Measurements from ENCODE around the gene VILL.

Gene VILL

GRCh38 chr3:38006031-38006430 lies 15.4 kb downstream of the VILL start:
- no peak for DNase-seq (ENCODE audit: low spot score)
- in situ Hi-C loops (cut with MboI; ENCODE audit: low sequenced_read_pairs, unreplicated experiment) = no loop called here
- TF ChIP-seq CTCF (IDR thresholded peaks at IDR 0.05; ENCODE audit: borderline replicate concordance, control extremely low read depth, extremely low read depth, insufficient read depth, missing control alignments) = no peak

GRCh38 chr3:38006445-38006995 lies 15.9 kb downstream of the VILL start:
- TF ChIP-seq CTCF (IDR thresholded peaks at IDR 0.05; ENCODE audit: borderline replicate concordance, control extremely low read depth, extremely low read depth, insufficient read depth, missing control alignments) = no peak
- DNase-seq (ENCODE audit: low spot score) = no peak
- in situ Hi-C loops (cut with MboI; ENCODE audit: low sequenced_read_pairs, unreplicated experiment) = no loop called here

GRCh38 chr3:38007754-38008090 lies 17.1 kb downstream of the VILL start:
- in situ Hi-C loops (cut with MboI; ENCODE audit: low sequenced_read_pairs, unreplicated experiment) = no loop called here

GRCh38 chr3:38008191-38008701 lies 17.7 kb downstream of the VILL start:
- no peak for TF ChIP-seq CTCF (IDR thresholded peaks at IDR 0.05; ENCODE audit: borderline replicate concordance, control extremely low read depth, extremely low read depth, insufficient read depth, missing control alignments)

More at GRCh38 chr3:38007754-38008090, 17.1 kb downstream of the VILL start:
- TF ChIP-seq CTCF (IDR thresholded peaks at IDR 0.05; ENCODE audit: borderline replicate concordance, control extremely low read depth, extremely low read depth, insufficient read depth, missing control alignments) = no peak
- no peak for DNase-seq (ENCODE audit: low spot score)

GRCh38 chr3:38008971-38009580 lies 18.5 kb downstream of the VILL start:
- no peak for TF ChIP-seq CTCF (IDR thresholded peaks at IDR 0.05; ENCODE audit: borderline replicate concordance, control extremely low read depth, extremely low read depth, insufficient read depth, missing control alignments)

More at GRCh38 chr3:38008191-38008701, 17.7 kb downstream of the VILL start:
- in situ Hi-C loops (cut with MboI; ENCODE audit: low sequenced_read_pairs, unreplicated experiment) = no loop called here
- DNase-seq (ENCODE audit: low spot score) = no peak

GRCh38 chr3:38009807-38010591 lies 19.4 kb downstream of the VILL start:
- TF ChIP-seq CTCF (IDR thresholded peaks at IDR 0.05; ENCODE audit: borderline replicate concordance, control extremely low read depth, extremely low read depth, insufficient read depth, missing control alignments) = no peak
- in situ Hi-C loops (cut with MboI; ENCODE audit: low sequenced_read_pairs, unreplicated experiment) = no loop called here
- no peak for DNase-seq (ENCODE audit: low spot score)

More at GRCh38 chr3:38008971-38009580, 18.5 kb downstream of the VILL start:
- in situ Hi-C loops (cut with MboI; ENCODE audit: low sequenced_read_pairs, unreplicated experiment) = no loop called here
- DNase-seq (ENCODE audit: low spot score) = no peak

Data from GM13976 (cell line).